ENCODE results near the gene COTL1.

The COTL1 gene

DNA sequence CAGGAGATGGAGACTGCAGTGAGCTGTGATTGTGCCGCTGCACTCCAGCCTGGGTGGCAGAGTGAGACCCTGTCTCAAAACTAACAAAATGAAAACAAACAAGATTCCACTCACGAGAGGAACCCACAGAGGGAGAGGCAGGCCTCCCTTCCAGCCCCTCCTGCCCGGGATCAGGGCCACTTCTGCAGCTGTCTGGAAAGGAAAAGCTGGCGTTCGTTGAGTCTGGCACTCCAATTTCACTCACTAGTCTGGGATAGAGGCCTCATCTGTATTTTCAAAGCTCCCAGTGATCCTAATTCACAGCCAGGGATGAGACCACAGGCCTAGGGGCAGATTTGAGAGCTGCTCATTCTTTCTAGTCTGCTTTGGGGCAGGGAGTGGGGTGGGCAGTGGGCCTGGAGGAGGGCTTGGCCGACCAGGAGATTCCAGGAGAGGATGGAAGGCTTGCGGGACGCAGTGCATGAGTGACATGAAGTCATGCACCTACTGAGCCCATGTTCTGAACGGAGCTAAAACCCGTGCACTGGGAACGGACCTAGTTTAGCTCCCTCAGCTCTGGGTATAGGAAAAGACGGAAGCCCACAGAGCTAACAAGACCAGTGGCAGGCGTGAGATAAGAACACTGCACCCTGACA is 54.0 kb downstream of the COTL1 start:
- TF ChIP-seq, protein P1, sequence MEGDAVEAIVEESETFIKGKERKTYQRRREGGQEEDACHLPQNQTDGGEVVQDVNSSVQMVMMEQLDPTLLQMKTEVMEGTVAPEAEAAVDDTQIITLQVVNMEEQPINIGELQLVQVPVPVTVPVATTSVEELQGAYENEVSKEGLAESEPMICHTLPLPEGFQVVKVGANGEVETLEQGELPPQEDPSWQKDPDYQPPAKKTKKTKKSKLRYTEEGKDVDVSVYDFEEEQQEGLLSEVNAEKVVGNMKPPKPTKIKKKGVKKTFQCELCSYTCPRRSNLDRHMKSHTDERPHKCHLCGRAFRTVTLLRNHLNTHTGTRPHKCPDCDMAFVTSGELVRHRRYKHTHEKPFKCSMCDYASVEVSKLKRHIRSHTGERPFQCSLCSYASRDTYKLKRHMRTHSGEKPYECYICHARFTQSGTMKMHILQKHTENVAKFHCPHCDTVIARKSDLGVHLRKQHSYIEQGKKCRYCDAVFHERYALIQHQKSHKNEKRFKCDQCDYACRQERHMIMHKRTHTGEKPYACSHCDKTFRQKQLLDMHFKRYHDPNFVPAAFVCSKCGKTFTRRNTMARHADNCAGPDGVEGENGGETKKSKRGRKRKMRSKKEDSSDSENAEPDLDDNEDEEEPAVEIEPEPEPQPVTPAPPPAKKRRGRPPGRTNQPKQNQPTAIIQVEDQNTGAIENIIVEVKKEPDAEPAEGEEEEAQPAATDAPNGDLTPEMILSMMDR (IDR thresholded peaks at IDR 0.05; ENCODE audit: low read length), result no peak
- TF ChIP-seq EZH2 (optimal IDR thresholded peaks at IDR 0.05; ENCODE audit: low read depth, low read length), result no peak
- no peak for TF ChIP-seq EZH2phosphoT487 (IDR thresholded peaks at IDR 0.05; ENCODE audit: low read length)
- Histone ChIP-seq H3K36me3 (replicated peaks; ENCODE audit: insufficient read depth, low read length) (no peaks in the 10 kb centered on the region), H4K20me1 (ENCODE audit: insufficient read depth, low read length) (no peaks in the 10 kb centered on the region)

DNA sequence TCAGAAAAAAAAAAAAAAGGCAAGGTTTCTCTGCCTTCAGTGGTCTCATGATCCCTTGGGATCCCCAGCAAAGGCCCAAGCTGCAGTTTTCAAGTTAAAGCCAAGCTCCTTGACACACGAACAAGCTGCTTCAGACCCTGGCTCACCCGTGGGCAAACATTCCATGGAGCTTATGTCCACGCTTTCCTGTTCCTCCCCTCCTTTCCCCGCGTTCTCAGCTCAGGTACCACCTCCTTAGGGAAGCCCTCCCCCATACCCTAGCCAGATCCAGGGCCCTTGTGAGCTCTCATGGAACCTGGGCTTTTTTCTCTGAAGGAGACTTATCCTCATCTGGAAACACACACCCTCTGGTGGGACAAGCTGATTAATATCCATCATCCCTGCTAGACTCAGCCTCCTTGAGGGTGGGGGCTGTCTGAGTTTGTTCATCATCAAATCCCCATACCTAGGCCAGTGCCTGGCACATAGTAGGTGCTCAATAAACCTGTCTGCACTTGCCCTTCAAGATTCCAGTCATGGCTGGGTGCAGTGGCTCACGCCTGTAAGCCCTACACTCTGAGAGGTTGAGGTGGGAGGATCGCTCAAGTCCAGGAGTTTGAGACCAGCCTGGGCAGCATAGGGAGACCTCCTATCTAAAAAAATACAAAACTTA is 54.7 kb downstream of the COTL1 start:
- no peaks in the 10 kb centered on the region for H3K27me3 ChIP-seq (replicated peaks; ENCODE audit: insufficient read depth, low read length)
- H3F3A ChIP-seq (ENCODE audit: insufficient read depth, low read length), result no peaks in the 10 kb centered on the region
- H3K4me1 ChIP-seq (ENCODE audit: low read length), result no peaks in the 10 kb centered on the region
- no peaks in the 10 kb centered on the region for H3K9me2 ChIP-seq (replicated peaks; ENCODE audit: insufficient read depth, low read length)
- no peak overlapping the region for H2AFZ ChIP-seq (ENCODE audit: low read length)
- H3K4me3 ChIP-seq (ENCODE audit: low read length), result no peak overlapping the region
- no peaks in the 10 kb centered on the region for H3K9me3 ChIP-seq (replicated peaks; ENCODE audit: insufficient read depth, low read length)
- H3K27ac ChIP-seq (ENCODE audit: low read length), result no peak overlapping the region
- TF ChIP-seq EZH2phosphoT487 (IDR thresholded peaks at IDR 0.05; ENCODE audit: low read length) (no peak), EZH2 (optimal IDR thresholded peaks at IDR 0.05; ENCODE audit: low read depth, low read length) (no peak)
- TF ChIP-seq, protein P1 (IDR thresholded peaks at IDR 0.05; ENCODE audit: low read length), result no peak
- no peaks in the 10 kb centered on the region for H4K20me1 ChIP-seq (ENCODE audit: insufficient read depth, low read length)
- H3K4me2 ChIP-seq (ENCODE audit: low read depth, low read length), result no peak overlapping the region
- DNase-seq, result no peak
- no peaks in the 10 kb centered on the region for H3K79me2 ChIP-seq (ENCODE audit: low read length)
- H3K36me3 ChIP-seq (replicated peaks; ENCODE audit: insufficient read depth, low read length), result no peaks in the 10 kb centered on the region
- H3K9ac ChIP-seq (ENCODE audit: low read length), result no peak overlapping the region

More for the DNA sequence above, 54.0 kb downstream of the COTL1 start:
- DNase-seq, result no peak
- Histone ChIP-seq H3K4me3 (ENCODE audit: low read length) (no peak overlapping the region), H3K79me2 (ENCODE audit: low read length) (no peaks in the 10 kb centered on the region), H2AFZ (ENCODE audit: low read length) (no peak overlapping the region), H3K27me3 (replicated peaks; ENCODE audit: insufficient read depth, low read length) (no peaks in the 10 kb centered on the region), H3K4me1 (ENCODE audit: low read length) (no peaks in the 10 kb centered on the region), H3F3A (ENCODE audit: insufficient read depth, low read length) (no peaks in the 10 kb centered on the region), H3K9ac (ENCODE audit: low read length) (no peak overlapping the region), H3K27ac (ENCODE audit: low read length) (no peak overlapping the region), H3K4me2 (ENCODE audit: low read depth, low read length) (no peak overlapping the region), H3K9me3 (replicated peaks; ENCODE audit: insufficient read depth, low read length) (no peaks in the 10 kb centered on the region), H3K9me2 (replicated peaks; ENCODE audit: insufficient read depth, low read length) (no peaks in the 10 kb centered on the region)

DNA sequence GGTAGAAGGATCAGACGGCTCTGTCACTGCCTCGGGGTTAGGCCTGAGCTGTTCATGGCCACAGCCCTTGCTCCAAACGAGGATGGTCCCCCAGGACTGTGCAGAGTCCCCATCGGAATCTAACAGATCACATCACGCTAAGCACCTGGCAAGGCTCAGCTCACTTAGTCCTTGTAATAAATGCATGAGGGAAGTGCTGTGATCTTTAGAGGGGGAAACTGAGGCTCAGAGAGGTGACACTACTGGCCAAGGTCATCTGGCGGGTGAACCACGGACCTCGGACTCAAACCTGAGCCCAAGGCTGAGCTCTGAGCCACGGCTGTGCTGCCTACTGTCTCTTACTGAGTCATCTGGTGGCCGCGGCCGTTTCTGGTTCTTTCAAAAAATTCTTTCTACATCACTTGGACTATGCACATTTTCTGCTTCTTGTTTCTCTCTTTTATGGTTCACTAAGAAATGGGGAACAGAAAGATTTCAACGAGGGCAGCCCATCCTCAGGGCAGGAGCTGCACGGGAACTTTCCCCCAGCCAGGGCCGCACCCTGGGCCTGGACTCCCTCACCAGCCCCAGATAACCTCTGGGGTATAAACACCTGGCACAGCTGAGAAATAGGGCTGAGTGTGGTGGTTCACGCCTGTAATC is 55.6 kb downstream of the COTL1 start:
- no peak overlapping the region for H2AFZ ChIP-seq (ENCODE audit: low read length)
- no peaks in the 10 kb centered on the region for H3K9me2 ChIP-seq (replicated peaks; ENCODE audit: insufficient read depth, low read length)
- H3K4me1 ChIP-seq (ENCODE audit: low read length), result no peaks in the 10 kb centered on the region
- H3K4me2 ChIP-seq (ENCODE audit: low read depth, low read length), result no peak overlapping the region
- no peak overlapping the region for H3K27ac ChIP-seq (ENCODE audit: low read length)
- DNase-seq, result no peak
- no peaks in the 10 kb centered on the region for H3K79me2 ChIP-seq (ENCODE audit: low read length)
- H3K9ac ChIP-seq (ENCODE audit: low read length), result no peak overlapping the region
- no peaks in the 10 kb centered on the region for H3F3A ChIP-seq (ENCODE audit: insufficient read depth, low read length)
- no peak overlapping the region for H3K4me3 ChIP-seq (ENCODE audit: low read length)
- H4K20me1 ChIP-seq (ENCODE audit: insufficient read depth, low read length), result no peaks in the 10 kb centered on the region
- TF ChIP-seq EZH2phosphoT487 (IDR thresholded peaks at IDR 0.05; ENCODE audit: low read length), result no peak
- H3K9me3 ChIP-seq (replicated peaks; ENCODE audit: insufficient read depth, low read length), result no peaks in the 10 kb centered on the region
- H3K27me3 ChIP-seq (replicated peaks; ENCODE audit: insufficient read depth, low read length), result no peaks in the 10 kb centered on the region
- H3K36me3 ChIP-seq (replicated peaks; ENCODE audit: insufficient read depth, low read length), result no peaks in the 10 kb centered on the region
